GM19328 (cell line): ENCODE data around the gene OR5D16.
"Not testable (repeated sequence)": the region's sequence is repeated elsewhere in the genome, so short reads cannot be mapped to it uniquely, and the experiment has no call there.

Experiments used
- ATAC-seq: cut with Tn5 transposase; IDR thresholded peaks from one replicate; pipeline ENCODE4 v1.9.1; 2021; ENCODE audit warnings: mild to moderate bottlenecking, moderate library complexity; ENCODE audit not compliant: unreplicated experiment

Gene OR5D16

GRCh38 chr11:55838452-55838851 is at the start of gene OR5D16:
Gene OR5D16 (plus strand): TSS chr11:55838752. CDS start chr11:55838752, 0 bp downstream.
- no peak for ATAC-seq

DNA sequence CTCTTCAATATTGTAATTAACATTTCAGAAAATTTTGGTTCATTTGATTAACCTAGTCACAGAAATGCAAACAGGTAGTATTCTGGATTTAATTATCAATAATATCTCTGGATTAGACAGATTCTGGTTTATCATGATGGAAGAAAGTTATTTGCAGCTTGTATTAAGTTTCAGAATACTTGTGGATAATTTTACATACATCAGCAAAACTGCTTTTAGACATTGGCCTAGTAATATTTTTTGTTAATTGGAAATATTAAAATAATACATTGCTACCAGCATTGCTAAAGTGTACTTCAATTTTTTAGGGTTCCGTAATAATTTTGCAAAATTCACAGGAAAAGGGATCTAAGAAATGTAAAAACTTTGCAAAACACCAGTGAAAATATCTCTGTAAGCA is 46.9 kb upstream of the OR5D16 start:
- ATAC-seq, result no peak

- no peak for ATAC-seq
These were observed 45.2 kb upstream of the OR5D16 start for GRCh38 chr11:55793321-55793720.

DNA sequence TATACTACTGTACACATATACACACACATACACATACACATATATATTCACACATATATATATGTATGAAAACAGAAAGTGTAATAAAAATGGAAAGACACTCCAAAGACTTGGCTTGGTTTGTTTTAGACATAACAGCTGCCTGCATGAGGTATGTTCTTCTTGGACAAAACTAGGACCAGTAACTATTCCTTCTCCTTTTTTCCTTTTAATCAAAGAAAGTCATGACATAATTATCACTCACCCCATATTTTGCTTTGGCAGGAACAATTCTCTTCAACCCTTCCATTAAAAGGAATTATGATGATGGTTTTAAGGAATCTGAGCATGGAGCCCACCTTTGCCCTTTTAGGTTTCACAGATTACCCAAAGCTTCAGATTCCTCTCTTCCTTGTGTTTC is 43.3 kb upstream of the OR5D16 start, which contains the start of gene OR5D14:
Gene OR5D14, plus strand, starts transcription at position 301 of the 400 bp plus-strand sequence. Its CDS starts 0 bp downstream, at position 301.
- ATAC-seq, result no peak

DNA sequence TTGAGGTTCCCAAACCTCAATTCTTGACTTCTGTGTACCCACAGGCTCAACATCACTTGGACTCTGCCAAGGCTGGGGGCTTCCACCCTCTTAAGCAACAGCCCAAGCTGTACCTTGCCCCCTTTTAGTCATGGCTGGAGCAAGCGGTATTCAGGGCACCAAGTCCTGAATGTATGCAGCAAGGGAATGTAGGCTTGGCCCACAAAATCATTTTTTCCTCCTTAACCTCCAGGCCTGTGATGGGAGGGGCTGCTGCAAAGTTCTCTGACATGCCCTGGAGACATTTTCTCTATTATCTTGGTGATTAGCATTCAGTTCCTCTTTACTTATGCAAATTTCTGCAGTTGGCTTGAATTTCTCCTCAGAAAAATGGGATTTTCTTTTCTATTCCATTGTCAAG is 32.3 kb upstream of the OR5D16 start:
- no peak for ATAC-seq

- ATAC-seq, result no peak
These were observed 27.5 kb upstream of the OR5D16 start, which contains the start of gene OR5L1 for GRCh38 chr11:55811067-55811466. Gene OR5L1 (plus strand): TSS chr11:55811367. CDS start chr11:55811467, 100 bp downstream.

DNA sequence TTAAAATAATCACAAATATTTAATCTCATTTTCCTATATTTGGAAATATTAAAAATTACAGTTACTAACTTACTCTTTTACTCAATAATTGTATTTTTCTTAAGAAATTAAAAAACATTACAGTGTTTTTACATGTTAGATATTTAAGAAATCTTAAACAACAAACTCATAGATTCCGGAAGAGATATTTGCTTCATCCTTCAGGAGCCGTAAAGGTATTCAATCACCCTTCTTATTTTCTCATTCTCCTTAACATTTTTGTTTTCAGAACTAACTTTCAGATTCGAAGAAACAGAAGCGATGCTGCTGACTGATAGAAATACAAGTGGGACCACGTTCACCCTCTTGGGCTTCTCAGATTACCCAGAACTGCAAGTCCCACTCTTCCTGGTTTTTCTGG is 19.2 kb upstream of the OR5D16 start, which contains the start of gene OR5D18:
Gene OR5D18, plus strand, starts transcription at position 301 of the 400 bp plus-strand sequence. Its CDS starts 0 bp downstream, at position 301.
- ATAC-seq, result no peak

DNA sequence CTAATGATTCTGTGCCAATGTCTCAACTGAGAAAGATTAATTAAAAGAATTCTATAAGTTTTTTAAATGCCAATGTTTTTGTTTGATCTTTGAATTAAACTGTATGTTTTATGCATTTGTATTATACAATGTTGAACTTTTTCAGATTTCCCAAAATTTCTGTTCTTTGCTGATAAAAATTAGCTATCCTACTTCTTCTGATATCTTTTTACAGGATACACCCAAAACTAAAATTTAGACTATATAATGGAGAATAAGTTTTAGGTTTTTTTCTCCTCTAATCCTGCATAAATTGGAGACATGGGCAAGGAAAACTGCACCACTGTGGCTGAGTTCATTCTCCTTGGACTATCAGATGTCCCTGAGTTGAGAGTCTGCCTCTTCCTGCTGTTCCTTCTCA is 11.6 kb upstream of the OR5D16 start, which contains the start of gene OR5L2:
Gene OR5L2, plus strand, starts transcription at position 301 of the 400 bp plus-strand sequence. Its CDS starts 0 bp downstream, at position 301.
- ATAC-seq, result no peak

GRCh38 chr11:55847453-55847852 is 8.9 kb downstream of the OR5D16 start:
- no peak for ATAC-seq

DNA sequence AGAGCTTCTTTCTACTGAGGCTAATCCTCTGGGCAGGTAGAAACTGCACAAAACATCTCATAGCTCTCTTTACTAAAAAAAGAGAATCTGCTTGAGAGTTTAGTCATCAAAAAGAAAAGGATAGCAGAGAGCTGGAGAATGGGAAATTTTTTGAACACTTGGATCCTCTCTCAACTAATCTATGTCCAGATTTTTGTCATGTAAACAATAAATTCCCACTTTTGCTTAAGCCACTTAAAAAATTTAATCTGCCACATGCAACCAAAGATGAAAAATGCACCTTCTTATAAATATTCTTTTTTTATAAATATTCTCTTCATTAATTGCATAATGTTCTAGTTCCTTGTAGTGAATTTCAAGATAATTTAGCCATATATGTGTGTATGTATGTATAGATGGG is 10.5 kb downstream of the OR5D16 start:
- ATAC-seq, result no peak

GRCh38 chr11:55852141-55852540 is 13.6 kb downstream of the OR5D16 start:
- no peak for ATAC-seq

DNA sequence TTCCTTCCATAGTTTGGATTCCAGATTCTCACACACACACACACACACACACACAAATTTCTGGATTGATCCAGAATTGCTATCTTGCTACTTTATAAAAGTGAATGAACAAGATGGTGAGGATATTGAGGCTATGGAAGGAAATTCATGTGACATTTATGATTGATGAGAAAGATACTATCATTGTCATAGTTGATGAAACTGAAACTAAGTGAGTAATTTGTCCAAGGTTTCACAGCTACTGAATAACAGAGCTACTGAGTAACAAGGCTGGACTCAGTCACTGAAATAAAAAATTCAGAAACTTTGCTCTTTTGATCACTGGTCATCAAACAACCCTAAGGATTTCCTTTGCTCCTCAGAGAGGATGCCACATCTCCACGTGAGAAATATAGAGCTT is 16.2 kb downstream of the OR5D16 start:
- ATAC-seq, result no peak

DNA sequence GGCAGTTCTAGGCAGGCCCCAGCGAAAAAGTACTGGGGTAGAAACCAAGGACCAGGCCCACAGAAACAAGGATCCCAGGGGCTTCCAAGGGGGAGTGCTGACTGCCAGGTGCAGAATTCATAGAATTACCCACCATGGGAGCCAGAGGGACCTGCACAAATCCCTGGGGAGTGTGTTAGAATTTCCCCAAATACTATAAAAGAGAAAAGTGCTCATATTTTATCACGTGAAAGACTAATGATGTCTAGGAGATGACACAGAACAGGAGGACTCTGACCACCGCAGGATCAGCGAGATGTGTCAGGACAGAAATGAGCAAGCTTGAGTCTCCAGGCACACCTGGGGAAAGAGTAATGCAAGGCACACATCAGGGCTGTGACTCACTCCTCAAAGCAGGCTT is 28.8 kb downstream of the OR5D16 start:
- not testable (repeated sequence) for ATAC-seq

DNA sequence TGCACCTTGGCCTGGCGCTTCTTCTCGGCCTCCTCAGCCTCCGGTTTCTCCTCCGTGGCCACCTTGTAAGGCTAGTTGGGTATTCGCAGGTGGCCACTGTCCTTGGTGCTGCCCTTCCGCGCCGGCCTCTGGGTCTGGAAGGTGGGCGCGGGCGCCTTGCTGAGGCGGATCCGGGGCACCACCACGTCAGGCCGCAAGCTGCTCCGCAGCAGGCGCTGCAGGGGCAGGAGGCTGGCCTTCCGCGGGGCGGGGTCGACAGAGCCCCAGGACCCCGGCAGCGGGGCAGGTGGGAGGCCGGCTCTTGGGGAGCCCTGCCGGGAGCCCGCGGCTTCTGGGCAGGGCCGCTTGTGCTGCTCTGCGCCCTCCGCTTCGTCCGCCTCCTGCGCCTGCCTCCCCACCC is 34.2 kb downstream of the OR5D16 start:
- not testable (repeated sequence) for ATAC-seq

GRCh38 chr11:55873146-55873545 is 34.6 kb downstream of the OR5D16 start:
- not testable (repeated sequence) for ATAC-seq

DNA sequence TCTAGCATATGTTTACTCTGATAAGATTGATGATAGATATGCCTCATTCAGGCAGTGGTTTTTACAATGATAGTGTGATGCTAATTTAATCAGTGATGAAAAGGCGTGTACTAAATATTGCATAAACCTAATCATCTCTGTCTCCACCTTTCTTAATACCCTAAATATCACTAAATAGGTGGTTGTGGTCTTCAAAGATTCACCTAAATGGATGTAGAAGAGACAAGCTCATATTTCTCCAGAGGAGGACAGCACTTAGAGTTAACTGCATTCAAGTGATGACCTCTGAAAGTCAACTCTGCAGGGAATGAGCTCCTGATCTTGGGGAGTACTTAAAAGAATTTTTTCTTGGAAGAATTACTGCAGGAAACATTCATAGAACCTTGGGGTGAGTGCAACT is 44.4 kb downstream of the OR5D16 start, which contains the start of gene TRIM51:
Gene TRIM51, plus strand, starts transcription at position 301 of the 400 bp plus-strand sequence. CDS start 2,132 bp downstream, outside the sequence.
- ATAC-seq, result not testable (repeated sequence)

GRCh38 chr11:55884995-55885394 is 46.4 kb downstream of the OR5D16 start:
- ATAC-seq, result not testable (repeated sequence)

DNA sequence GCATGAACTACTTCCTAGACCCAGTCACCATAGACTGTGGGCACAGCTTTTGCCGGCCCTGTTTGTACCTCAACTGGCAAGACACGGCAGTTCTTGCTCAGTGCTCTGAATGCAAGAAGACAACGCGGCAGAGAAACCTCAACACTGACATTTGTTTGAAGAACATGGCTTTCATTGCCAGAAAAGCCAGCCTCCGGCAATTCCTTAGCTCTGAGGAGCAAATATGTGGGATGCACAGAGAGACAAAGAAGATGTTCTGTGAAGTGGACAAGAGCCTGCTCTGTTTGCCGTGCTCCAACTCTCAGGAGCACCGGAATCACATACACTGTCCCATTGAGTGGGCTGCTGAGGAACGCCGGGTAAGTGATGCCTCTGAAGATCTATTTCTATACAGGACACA is 46.9 kb downstream of the OR5D16 start:
- ATAC-seq, result not testable (repeated sequence)
